Activated T-cell treated with anti-CD3 and anti-CD28 coated beads, Interleukin-2, amount 50 U/mL, for 24 hours (primary cell): Measurements from ENCODE around the gene AANAT.

Source experiments
- DNase-seq: peaks from one replicate; pipeline ENCODE4 v3.0.0-alpha.2; 2020
- H3K27ac Mint-ChIP-seq: 2 replicates; pipeline ENCODE4 v1.8.0; 2020; ENCODE audit warnings: mild to moderate bottlenecking, mixed read lengths
- H3K27me3 Mint-ChIP-seq: 2 replicates; pipeline ENCODE4 v1.8.0; 2020; ENCODE audit warnings: mixed read lengths
- H3K36me3 Mint-ChIP-seq: 2 replicates; pipeline ENCODE4 v1.8.0; 2020; ENCODE audit warnings: low read depth, mixed read lengths
- H3K4me1 Mint-ChIP-seq: 2 replicates; pipeline ENCODE4 v1.8.0; 2020; ENCODE audit warnings: low read depth, mixed read lengths
- H3K4me3 Mint-ChIP-seq: 2 replicates; pipeline ENCODE4 v1.8.0; 2020; ENCODE audit warnings: mild to moderate bottlenecking, moderate library complexity, mixed read lengths
- H3K9me3 Mint-ChIP-seq: 2 replicates; pipeline ENCODE4 v1.8.0; 2020; ENCODE audit warnings: mixed read lengths

The AANAT gene

DNA sequence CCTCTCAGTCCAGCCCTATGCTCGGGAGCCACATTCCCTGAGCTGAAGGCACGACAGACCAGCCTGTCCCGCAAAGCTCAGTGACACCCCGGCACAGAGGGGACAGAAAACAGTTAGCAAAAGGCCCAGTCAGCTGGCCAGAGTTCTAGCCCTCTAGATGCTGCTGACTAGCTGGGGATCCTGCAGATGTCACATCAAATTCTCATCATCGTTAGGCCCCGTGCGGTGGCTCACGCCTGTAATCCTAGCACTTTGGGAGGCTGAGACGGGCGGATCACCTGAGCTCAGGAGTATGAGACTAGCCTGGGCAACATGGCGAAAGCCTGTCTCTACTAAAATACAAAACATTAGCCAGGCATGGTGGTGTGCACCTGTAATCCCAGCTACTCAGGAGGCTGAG lies 31.7 kb upstream of the AANAT start:
- DNase-seq: no peak
- Mint-ChIP-seq H3K4me1 (peaks cover 18% of the 10 kb centered on the region), H3K9me3 (no peaks in the 10 kb centered on the region), H3K36me3 (peaks cover 10% of the 10 kb centered on the region), H3K4me3 (no peak overlapping the region), H3K27me3 (no peaks in the 10 kb centered on the region), H3K27ac (no peak overlapping the region)

DNA sequence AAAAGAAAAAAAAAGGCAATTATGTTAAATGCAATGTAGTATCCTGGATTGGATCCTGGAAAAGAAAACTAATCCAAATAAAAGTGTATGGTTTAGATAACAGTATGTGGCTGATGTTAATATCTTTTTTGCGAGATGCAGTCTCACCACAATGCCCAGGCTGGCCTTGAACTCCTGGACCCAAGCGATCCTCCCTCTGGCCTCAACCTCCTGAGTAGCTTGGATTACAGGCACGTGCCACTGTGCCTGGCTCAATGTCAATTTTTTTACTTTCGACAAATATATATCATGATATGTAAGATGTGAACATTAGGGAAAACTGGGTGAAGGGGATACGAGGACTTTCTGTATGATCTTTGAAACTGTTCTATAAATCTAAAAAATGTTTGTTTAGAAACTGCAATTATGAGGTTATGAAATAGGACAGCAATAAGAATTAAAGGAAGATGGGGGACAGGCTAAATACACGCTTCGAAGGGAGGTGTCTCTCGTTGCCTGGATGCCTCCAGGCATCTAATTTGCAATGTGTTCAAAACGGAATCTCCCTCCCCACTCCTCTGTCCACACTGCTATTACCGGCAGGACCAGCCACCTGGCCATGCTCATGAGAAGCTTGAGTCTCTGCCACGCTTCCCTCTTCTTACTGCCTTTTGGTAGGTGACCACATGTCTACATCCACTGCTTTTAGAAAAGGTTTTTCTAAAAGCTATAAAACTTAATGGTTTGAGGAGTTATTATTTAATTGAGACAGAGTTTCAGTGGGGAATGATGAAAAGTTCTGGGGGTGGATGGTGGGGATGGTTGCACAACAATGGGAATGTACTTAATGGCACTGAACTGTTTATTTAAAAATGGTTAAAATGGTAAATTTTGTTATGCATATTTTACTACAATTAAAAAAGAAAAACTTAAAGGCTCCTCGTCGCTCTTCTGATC lies 29.7 kb upstream of the AANAT start:
- H3K4me1 Mint-ChIP-seq: peaks cover 31% of the 10 kb centered on the region

DNA sequence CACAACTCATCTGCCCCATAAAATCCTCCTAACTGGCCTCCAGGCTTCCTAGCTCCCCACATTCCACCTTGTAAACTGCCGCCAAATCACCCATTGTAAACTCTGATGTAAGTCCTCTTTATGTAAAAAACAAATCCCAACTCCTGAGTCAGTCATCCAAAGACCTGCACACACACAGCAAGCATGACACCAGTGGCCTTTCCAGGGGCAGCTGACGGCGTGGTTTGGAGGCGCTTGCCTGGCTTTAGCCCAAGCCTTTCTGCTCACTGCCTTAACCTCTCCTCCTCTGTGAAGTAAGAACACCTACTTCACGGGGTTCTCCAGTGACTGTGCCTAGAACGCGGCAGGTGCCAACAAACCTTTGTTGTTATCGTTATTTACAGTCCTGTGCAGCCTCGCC lies 28.5 kb upstream of the AANAT start:
- no peak for DNase-seq
- Mint-ChIP-seq H3K4me3 (no peak overlapping the region), H3K9me3 (no peaks in the 10 kb centered on the region), H3K27ac (no peak overlapping the region), H3K36me3 (peaks cover 9% of the 10 kb centered on the region), H3K4me1 (peaks cover 37% of the 10 kb centered on the region), H3K27me3 (no peaks in the 10 kb centered on the region)

More for the DNA sequence above, 29.7 kb upstream of the AANAT start:
- Mint-ChIP-seq H3K27me3 (no peaks in the 10 kb centered on the region), H3K36me3 (peaks cover 12% of the 10 kb centered on the region), H3K4me3 (no peak overlapping the region), H3K27ac (no peak overlapping the region), H3K9me3 (no peaks in the 10 kb centered on the region)
- DNase-seq: no peak

DNA sequence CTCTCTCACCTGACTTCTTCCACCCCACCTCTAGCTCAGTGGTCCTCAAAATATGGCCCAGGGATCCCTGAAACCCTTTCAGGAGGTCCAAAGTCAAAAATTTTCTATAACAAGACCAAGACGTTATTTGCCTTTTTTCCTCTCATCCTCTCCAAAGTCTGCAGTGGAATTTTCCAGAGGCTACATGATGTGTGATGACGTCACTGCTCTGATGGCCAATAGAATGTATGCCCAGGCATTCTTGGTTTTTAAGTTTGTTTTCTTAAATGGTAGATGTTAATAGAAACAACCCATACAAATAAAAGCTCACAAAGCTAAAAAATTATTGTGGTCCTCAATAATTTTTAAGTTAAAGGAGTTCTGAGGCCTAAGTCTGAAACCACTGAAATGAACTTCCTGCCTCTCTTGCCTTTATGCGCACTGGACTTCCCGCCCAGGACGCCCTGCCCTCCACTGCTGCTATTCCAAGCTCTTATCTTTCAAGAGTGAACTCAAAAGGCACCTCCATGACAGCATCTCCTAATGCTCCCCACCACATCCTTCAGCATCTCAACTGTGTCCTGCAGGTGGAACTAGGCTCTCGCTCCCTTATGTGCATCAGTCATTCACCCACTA lies 28.0 kb upstream of the AANAT start:
- Mint-ChIP-seq H3K4me3 (no peak overlapping the region), H3K36me3 (peaks cover 9% of the 10 kb centered on the region), H3K9me3 (no peaks in the 10 kb centered on the region), H3K27me3 (no peaks in the 10 kb centered on the region), H3K27ac (no peak overlapping the region), H3K4me1 (peaks cover 39% of the 10 kb centered on the region)
- DNase-seq: no peak

DNA sequence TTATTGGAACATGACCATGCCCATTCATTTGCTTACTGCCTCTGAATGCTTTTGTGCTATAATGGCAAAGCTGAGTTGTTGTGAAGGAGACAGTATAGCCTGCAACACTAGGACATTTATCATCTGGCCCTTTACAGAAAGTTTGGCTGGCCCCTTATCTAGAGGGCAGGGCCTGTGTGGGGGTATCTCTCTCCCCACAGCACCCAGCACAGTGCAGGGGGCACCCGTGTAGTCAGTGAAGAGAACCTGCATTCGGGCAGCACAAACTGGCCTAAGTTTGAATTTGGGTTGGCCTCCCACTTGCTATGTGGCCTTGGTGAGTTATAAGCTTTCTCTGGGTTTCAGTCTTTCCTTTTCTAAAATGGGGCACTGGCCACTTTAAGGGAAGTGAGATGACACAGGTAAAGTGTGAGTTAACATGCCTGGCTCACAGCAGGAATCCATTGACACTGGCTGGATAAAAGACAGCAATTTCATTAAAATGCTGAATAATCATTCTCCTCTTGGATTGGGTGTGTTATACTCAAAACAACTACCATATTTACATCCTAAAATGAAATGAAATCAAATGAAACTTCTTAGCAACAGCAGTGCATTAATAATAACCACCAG lies 26.5 kb upstream of the AANAT start:
- no peak overlapping the region for H3K27ac Mint-ChIP-seq
- DNase-seq: no peak
- no peaks in the 10 kb centered on the region for H3K9me3 Mint-ChIP-seq
- peaks cover 51% of the 10 kb centered on the region for H3K4me1 Mint-ChIP-seq
- H3K36me3 Mint-ChIP-seq: peaks cover 7% of the 10 kb centered on the region
- no peaks in the 10 kb centered on the region for H3K27me3 Mint-ChIP-seq
- no peak overlapping the region for H3K4me3 Mint-ChIP-seq

DNA sequence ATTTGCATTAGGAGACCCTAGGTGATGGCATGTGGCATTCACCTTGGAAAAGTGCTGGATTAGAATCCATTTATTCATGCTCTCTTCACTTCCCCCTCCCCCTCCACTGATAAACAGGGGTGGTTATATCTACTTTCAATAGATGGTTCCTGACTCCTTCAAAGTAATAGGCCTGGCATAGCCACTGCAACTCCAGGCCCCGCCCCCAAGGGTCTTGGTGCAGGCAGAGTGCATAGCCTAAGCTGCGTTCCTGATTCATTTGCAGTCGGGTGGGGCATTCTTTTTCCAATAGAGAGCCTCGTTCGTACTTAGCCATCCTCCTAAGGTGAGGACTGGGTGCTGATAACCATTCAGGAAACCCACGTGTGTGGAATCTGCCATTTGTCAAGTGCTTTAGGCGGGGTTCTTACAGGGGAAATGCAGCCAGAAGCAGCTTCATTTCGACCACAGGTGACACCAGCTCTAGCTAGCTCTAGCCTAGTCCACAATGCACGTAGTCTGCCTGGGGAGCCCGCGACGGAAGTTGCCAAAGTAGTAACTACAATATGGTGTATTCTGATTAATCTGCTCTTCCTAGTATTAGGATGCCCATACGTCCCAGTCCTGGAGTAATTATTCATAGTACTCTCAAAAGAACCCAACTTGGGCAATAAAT lies 25.6 kb upstream of the AANAT start:
- Mint-ChIP-seq H3K4me1 (peaks cover 58% of the 10 kb centered on the region), H3K27ac (no peak overlapping the region), H3K4me3 (no peak overlapping the region)

DNA sequence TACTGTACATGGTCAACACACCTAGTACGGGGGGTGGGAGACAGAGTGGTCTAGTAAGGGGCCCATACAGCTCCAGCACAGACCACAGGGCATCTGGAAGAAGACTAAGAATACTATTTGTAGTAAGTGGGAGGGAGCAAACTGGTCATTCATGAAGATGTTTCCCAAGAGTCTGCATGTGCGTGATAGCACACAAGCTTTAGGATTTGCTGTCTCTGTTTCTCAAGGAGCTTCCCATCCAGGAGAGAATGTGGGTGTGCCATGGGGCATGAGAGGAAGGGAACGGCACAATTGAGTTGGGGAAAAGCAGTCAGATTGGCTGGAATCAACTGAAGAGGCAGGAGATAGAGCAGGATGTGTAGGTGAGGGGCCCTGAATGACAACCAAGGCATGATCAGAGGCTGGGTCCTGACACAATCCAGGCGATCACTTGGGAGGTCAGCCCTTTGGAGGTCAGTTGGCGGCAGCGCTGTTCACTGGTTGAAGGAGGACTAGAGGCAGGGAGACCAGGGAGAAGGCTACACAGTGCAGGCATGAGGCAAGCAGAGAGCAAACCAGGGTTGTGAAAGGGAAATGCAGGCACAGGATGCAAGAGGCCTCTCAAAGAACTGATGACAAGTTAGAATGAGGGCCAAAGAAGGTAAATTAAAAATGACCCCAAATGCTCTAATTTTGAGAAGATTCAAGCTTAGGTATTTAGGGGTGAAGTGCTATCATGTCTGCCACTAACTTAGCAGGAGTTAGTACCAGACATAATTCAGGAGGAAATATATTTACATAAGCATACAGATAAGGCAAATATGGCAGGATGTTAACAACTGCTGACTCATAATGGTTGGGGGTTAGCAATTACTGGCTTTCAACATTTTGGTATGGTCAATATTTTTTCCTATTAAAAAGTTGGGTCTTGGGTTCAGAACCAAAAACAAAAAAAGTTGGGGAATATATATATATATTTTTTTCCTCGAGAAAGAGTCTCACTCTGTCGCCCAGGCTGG lies 24.8 kb upstream of the AANAT start:
- H3K4me3 Mint-ChIP-seq: no peak overlapping the region
- H3K27me3 Mint-ChIP-seq: no peaks in the 10 kb centered on the region
- peak overlapping the region; percentile 81 for H3K27ac Mint-ChIP-seq
- peaks cover 66% of the 10 kb centered on the region for H3K4me1 Mint-ChIP-seq
- no peak for DNase-seq
- peaks cover 7% of the 10 kb centered on the region for H3K36me3 Mint-ChIP-seq
- H3K9me3 Mint-ChIP-seq: no peaks in the 10 kb centered on the region

More for the DNA sequence above, 25.6 kb upstream of the AANAT start:
- H3K36me3 Mint-ChIP-seq: peaks cover 7% of the 10 kb centered on the region
- DNase-seq: no peak
- no peaks in the 10 kb centered on the region for H3K27me3 Mint-ChIP-seq
- H3K9me3 Mint-ChIP-seq: no peaks in the 10 kb centered on the region

DNA sequence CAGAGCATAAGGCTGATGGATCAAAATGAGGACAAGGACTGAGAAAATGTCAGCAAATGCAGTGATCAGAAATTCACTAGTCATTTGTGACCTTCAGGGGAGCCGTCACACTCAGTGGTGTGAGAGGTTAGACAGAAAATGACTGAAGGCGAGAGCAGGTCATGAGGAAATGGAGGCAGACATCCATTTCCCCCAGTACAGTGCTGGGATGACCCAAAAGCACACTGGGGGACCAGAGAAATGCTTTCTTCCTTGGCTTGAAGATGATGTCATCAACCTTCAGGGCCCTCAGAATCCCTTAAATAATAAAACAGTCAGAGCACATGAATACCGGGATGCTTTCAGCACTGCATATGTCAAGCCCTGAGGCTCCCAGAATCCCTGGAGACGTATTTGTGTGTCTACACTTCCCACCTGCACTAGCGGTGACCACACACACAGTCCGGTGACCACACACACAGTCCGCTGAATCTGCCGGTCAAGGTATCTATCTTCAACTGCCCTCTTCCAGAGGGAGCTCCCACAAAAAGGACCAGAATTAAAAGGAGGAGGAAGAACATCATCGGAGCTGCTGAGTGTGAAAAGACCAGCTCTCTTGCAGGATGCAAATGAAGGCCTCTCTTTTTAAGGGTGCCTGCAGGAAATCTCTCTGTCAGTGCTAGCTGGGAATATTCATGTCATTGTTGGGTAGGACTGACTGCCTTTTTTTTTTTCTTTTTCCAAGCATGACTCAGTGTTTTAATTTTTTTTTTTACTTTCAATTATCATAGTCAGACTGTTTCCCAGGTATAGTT lies 22.7 kb upstream of the AANAT start:
- Mint-ChIP-seq H3K27ac (no peak overlapping the region), H3K9me3 (no peaks in the 10 kb centered on the region), H3K36me3 (peaks cover 3% of the 10 kb centered on the region), H3K4me1 (peaks cover 79% of the 10 kb centered on the region), H3K27me3 (no peaks in the 10 kb centered on the region), H3K4me3 (no peak overlapping the region)
- no peak for DNase-seq

DNA sequence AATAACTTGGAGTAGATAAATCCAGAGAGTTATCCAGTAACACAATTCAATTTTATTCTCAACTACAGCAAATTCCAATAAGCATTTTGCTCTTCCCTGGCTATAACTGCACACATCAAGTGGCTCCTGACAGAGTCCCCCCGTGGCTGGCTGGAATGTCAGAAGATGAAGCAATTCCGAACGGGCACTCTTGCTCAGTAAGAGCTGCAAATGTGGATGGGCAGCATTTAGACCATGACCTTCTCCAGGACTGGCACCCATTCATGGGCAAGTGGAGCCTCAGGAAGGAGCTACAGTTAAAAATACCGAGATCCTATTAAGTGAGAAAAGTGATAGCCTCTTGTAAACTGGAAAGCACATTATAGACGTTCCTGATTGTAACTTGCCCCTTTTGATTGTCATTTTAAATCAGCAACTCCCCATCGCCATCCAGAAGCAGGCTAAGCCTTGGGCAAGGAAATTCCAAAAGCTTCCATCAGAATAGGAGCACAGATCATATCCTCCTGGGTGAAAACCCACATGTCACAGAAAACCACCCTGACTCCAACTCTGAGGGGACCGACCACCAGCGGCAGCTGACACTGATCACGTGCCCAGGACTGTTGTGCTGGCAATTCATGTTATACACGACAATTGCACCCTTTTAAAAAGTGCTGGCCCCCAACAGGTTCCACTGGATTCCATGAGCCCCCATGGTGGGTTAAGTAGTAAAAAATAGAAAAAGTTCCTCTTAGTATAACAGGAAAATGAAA lies 21.5 kb upstream of the AANAT start:
- H3K4me3 Mint-ChIP-seq: no peak overlapping the region
- H3K36me3 Mint-ChIP-seq: peaks cover 3% of the 10 kb centered on the region
- H3K9me3 Mint-ChIP-seq: no peaks in the 10 kb centered on the region
- H3K4me1 Mint-ChIP-seq: peaks cover 86% of the 10 kb centered on the region
- no peaks in the 10 kb centered on the region for H3K27me3 Mint-ChIP-seq
- DNase-seq: no peak
- H3K27ac Mint-ChIP-seq: peak overlapping the region; percentile 77

DNA sequence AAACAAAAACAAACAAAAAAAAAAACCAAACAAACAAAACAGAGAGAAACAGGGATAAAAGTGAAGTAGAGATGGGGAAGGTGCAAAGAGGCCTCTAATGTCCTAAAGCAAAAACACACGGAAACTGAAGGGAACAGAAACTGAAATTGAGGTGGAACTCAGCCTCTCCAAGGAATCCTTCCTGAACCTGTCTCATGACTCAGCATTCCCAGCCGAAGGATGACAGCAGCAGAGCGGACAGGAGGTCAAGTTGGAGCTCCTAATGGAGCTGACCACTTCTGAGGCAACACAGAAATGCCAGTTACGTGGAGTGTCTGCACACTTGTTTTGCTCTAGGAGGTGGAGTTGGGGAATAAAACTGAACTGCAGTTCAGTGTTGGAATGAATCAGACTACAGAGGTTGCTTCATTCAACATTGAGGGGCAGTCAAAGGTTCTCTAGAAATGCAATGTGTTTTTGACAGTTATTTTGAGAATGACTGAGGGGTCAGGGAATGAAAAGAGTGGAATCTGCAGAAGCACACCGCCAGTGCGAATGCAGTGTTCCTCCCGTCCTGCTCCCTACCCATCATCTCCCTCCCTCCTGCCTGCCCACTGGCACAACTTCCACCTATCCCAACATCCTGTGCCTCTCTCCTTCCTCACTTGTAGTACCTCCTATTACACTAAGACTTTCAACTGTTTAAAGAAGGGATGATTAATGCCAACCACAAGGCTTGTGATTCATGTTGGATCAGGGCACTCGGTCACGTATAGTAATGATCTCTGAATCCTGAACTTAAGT lies 20.8 kb upstream of the AANAT start:
- no peaks in the 10 kb centered on the region for H3K27me3 Mint-ChIP-seq
- no peaks in the 10 kb centered on the region for H3K9me3 Mint-ChIP-seq
- peaks cover 88% of the 10 kb centered on the region for H3K4me1 Mint-ChIP-seq
- DNase-seq: no peak
- H3K36me3 Mint-ChIP-seq: peaks cover 6% of the 10 kb centered on the region
- no peak overlapping the region for H3K4me3 Mint-ChIP-seq
- H3K27ac Mint-ChIP-seq: peak overlapping the region; percentile 77

DNA sequence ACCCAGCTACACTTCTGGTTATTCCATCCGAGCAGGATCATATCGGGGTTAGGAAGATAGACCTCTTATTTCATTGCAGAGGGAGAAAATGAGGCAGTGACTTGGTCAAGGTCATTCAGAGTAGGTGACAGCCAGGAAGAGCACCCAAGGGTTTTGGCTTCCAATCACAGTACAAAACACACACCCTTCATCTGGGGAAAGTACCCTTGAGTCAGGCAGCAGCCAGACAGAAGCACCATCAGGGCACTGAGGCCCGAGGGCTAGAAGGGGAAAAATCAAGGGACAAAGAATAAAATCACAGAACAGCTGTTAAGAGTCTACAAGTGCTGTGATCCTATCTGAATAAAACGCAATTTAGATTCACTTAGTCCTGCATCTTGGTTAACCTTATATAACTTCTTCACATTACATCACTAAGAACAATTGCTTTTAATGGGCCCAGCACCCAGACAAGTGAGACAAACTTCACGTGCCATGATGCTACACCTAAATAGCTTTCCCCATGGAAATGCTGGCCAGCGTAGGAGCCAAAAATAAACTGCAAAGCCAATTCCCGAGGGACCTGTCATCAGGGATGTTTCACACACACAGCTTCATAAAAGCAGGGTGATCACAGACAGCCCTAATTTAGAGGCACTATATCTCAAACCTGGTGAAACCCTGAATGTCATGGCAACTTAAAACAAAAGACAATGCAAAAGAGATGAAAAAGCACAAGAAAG lies 19.3 kb upstream of the AANAT start:
- peaks cover 6% of the 10 kb centered on the region for H3K36me3 Mint-ChIP-seq
- no peak overlapping the region for H3K4me3 Mint-ChIP-seq
- no peaks in the 10 kb centered on the region for H3K9me3 Mint-ChIP-seq
- H3K27ac Mint-ChIP-seq: peak overlapping the region; percentile 55
- no peaks in the 10 kb centered on the region for H3K27me3 Mint-ChIP-seq
- H3K4me1 Mint-ChIP-seq: peaks cover 79% of the 10 kb centered on the region
- no peak for DNase-seq
